Dedifferentiated amniotic fluid mesenchymal stem cell (primary cell): ENCODE results near the gene PARVB.

ENCODE experiments used
- DNase-seq: peaks from one replicate; pipeline ENCODE4 v3.0.0-alpha.2; 2016; ENCODE audit errors: extremely low spot score

The PARVB gene

DNA sequence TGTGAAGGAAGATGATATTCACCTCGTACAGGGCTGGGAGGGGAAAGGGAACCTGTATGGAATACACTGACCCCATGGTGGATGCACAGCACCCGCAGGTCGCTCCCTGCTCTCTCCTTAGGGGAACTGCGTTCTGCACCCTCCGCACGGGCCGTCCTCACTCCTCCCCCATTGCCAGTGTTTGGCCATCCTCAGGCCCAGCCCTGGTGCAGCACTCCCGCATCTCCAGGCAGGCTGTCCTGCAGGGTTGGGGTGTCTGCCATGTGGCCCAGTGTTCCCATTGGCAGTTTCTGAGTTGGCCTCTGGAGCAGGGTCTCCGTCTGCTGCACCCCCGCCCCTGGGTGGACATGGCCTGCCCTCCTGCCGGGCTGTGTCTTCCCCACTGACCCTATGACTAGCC, 137.6 kb downstream of the PARVB start:
- DNase-seq = no peak

DNA sequence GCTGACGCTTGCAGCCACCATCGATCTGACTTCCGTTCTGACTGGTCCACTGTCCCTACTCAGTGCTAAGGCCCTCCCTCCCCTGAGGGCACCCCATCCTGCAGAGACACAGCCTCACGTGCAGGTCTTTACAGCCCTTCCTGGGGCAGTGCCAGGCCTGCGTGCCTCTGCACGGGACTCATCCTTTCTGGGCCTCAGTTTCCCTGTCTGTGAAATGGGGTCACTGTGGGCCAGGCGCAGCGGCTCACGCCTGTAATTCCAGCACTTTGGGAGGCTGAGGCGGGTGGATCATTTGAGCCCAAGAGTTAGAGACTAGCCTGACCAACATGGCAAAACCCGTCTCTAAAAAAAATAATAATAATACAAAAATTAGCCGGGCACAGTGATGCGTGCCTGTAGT, 138.9 kb downstream of the PARVB start:
- no peak for DNase-seq

DNA sequence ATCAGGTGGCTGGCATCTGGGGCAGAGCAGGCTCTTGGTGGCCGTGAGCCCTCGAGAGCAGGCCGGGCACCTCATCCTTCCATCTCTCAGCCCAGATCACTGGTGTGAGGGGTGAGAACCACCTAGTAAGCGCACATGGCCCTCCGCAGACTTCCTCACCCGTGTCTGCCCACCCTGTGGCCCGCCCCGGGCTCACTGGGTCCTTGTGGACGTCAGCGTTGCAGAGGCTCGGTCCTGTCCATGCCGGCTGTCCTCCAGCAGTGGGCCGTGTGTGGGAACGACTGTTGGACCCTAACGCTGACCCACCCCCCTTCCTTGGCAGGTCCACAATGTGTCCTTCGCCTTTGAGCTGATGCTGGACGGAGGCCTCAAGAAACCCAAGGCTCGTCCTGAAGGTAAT, 139.4 kb downstream of the PARVB start:
- no peak for DNase-seq

DNA sequence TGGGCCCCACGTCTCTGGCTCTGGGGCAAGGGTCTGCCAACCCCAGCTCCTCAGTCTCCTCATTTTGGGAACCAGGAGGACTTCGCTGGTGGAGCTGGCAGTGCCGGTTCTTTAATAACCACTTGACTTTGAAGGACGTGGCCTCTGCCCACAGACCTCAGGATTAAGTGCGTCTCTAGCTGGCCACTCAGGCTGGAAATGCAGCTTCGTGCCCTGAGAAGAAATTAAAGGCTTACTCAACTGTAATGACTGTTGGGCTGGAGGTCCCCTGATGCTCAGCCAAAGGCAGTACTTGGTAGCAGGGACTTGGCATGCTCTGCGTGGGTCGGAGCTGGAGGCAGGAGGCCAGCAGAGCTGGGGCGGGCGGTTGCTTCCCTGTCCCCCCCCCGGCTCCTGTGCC, 139.9 kb downstream of the PARVB start:
- DNase-seq = no peak

DNA sequence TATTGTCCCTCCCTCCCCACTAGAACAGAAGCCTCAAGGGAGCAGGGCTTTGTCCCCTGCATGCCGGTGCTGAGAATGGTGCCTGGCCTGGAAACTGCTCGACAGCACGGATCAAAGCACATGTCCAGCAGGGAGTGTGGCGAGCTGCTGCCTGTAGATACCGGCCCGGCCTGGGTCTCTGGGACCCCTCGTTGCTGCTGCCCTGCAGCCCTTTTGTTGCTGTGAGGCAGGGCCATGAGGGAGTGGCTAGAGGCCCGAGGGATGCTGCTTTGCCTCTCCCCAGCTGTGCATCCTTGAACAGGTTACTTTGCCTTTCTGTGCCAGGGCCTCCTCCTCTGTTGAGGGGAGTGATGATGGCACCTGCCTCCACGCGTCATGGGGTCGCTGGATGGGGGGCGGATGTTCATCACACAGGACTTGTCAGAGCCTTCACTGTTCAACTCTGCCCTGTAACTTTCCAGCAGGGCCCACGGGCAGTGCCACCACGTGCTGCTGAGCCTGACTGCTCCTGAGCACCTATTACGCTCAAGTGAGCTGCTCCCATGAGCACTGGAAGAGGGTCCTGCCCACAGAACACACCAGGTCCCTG, 141.3 kb downstream of the PARVB start:
- no peak for DNase-seq

DNA sequence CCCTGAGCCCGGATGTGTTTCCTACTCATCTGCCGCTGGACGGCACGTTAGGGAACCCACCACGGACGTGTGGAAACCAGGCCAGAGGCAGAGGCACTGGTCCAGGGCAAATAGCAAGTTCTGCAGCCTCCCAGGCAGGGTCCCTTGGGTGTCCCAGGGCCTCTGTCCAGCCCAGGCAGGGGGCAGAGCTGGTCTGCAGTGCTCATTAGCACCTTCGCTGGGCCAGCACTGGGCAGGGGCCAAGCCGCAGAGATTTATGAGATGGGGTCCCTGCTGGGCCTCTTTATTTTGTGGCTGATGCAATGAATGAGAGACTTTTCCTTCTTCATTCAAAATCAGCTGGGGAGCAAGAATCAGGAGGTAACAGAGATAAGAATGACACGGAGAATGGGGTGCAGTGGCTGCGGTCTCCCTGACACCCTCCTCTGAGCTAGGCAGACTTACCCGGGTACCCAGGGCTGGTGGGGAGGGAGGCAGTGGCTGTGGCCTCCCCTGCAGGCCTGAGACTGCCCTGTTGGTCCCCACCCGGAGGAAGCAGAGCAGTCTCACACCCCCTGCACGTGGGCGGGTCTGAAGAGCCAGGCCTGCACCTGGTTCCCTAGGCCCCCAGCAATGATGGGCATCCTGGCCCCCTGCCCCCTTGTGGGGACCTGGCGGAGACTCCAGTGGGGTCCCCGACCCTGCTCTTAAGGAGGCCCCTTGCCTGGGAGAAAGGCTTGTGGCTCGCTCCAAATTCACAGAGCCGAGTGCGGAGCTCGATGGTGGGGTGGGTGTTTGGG, 142.6 kb downstream of the PARVB start:
- DNase-seq = no peak

DNA sequence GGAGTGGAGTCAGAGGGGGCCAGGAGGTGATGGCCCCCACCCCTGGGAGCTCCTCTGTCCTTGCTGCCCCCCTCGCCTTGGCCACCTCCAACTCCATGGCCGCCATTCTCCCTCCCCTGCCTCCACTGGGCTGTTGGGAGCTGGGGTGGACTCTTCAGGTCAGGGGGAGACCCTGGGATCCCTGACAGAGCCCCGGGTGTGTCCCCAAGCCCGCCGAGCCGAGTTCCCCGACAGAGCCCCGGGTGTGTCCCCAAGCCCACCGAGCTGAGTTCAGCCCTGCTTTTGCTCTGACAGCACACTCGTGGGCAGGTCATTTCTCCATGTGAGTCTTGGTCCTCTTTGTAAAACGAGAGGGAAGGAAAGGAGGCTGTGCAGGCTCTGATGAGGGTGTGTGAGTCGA, 143.4 kb downstream of the PARVB start:
- no peak for DNase-seq

DNA sequence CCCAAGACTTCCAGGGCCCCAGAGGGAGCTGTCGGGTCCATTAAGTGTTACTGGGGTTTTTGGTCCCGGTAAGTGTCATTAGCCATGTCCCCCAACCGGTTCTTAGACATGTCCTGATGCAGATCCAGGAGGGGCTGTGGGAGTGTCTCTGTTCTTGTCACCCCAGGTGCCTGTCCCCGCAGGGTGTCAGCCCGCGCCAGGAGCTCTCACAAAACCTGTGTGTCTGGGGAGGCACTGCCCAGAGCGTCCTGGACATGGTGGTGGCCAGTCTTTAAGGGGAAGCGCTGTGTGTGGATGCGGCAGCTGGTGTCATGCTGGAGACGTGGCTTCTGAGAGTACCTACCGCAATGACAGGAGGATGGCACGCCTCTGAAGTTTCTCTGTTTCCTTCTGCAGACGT, 144.1 kb downstream of the PARVB start:
- DNase-seq = no peak

DNA sequence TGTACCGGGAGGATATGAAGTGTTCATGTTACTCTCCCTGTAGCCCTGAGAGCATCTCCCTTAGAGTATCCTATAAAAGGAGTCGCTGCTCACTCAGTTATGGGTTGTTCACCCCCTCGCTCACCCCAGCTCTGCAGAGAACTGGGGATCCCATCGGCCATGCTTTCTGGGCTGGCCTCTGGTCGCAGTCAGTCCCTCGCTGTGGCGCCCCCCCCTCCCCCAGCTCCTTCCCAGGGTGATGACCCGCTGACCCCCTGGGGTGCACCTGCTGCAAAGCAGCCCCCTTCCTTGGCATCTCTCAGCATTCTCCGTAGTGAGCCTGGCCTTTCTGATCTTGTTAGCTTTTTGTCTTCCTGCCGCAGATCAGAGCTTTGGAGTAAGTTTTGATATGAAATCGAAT, 146.4 kb downstream of the PARVB start:
- DNase-seq = no peak

DNA sequence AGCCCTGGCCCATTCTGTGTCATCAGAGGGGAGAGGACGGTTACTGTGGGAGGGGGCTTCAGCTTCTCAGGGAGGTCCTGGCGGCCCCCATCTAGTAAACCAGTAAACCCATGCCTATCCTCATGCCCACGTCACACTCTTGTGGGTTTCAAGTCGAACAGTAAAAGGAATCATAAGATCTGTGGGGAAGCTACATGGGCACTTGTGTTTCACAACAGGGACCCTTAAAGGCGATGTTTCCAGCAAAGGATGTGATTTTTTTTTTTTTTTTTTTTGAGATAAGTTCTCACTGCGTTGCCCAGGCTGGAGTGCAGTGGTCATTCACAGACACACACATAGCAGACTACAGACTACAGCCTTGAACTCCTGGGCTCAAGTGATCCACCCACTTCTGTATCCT, 147.5 kb downstream of the PARVB start:
- DNase-seq = no peak

DNA sequence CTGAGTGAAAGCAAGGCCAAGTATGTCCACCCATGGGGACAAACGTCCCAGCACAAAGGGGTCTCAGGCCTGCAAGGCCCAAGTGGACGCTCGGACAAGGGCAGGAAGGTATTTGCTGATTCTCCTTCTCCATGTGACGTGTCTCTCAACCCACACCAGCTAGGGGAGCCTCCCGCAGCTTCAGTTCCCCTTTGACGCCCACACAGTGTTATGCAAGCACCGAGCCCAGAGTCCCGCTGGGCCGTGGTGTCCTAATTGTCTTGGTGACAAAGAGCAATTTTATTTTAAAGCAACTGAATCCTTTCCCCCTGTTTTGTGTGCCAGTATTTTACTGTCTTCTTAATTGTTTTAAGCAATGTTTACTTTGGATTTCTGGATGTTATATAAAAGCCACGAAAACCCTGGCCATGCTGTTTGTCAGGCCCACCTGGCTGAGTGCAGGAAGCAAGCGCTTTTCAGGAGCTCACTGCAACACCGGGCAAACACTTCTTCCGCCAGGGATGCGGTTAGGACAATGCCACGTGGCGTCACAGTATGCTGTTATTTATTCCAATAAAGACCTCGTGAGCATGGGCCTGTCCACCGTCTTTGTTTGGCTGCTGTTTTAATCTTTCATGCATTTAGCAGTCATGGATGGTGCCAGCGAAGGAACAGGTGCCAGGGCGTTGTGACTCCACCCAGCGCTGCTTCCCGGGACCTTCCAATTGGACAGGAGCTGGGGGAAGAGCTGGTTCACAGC, 148.4 kb downstream of the PARVB start:
- DNase-seq = no peak

DNA sequence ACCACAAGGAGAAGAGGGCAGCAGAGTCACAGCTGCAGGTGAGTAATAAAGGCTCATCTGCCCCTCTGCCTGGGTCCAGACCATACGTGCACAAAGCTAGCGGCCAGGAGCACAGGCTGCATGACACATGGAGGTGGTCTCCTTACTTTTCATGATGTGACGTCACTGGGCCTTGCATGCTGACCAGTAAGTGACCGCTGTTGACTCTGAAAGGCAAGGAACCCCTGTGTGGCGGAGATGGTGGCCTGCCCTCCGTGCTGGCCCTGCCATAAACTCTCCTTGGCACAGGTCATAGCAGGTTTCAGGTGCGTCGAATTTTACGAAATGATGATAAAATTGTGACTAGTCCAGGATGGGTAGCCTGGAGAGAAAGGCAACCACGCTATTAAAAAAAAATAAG, 149.1 kb downstream of the PARVB start:
- no peak for DNase-seq

DNA sequence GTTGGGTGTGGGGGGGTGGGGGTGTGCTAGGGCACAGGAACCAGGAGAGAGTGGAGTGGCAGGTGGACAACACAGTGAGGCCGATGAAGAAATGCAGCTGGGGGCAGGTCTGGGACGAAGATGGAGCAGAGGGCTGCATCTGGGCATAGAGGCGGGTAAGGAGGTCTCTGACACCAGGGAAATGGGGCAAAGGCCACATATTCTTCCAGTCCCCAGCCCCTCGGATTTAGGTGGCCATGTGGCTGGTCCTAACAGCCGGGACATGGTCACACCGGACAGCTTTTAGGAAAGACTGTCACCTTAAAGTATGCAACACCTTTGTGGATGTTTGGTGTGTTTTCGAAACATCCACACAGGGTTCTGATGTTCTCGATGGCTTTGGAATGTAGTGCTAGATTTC, 151.6 kb downstream of the PARVB start:
- DNase-seq = no peak

DNA sequence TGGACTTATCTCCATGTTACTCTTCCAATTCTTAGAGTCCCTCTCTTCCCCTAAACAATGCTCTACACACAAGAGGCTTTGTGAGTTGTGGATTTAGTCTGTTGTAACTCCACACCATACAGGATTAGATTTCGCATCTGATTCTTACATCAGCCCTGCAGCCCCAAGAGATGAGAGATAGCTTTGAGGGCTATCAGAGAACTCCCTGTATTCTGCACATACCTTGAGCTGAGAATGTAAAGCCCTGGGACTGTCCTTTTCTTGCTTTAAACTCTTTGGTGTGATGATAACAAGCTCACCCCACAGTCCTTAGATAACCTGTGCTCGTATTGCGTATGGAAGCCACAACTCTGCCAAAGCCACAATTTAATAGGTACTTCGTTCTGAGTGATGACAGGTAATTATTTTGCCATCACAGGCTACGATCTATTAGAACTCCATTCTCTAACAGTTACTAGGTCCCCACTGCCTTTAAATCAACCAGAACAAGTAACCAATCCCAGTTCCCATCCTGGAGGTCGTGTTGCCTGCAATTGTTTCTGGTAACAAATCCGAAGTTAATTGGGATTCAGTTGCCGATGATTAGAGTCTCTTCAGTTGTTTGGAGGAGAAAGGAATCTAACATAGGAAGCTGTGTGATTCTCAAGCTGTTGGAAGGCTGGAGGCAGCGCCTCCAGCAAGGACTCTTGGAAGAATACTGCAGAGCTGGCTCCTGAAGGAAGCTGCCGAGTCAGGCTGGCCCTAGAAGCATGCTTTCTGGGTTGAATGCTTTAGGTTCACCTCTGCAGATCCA, 155.3 kb downstream of the PARVB start:
- no peak for DNase-seq

DNA sequence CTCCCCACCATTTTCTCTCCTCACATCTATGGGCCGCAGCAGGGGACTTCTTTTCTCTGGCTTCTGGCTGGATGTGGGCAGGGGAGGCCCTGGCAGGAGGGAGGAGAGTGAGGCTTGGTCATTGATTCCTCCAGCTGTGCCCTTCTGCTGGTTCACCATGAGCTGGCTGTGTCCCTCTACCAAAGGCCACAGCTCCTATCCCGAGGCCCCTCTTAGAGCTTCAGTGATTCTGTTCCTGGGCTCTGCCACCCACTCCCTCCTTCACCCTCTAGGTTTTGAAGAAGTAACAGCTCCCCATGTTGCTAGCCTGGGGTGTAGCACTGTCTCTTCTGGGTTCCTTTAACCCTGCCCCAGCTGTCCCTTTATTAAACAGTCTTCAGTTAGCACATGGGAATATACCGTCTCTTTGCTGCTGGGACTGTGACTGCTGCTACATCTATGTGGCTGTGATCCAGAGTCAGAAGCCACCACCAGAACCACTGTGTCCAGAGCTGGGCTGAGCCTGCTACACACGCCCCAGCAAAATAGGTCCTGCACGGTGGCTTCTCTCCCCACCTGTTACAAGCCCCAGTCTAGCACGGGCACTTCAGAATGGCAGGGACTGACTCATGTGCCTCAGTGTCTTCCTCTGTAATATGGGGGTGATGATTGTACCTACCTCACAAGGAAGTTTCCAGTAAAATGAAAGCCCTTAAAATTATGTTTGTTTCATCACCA, 156.0 kb downstream of the PARVB start:
- DNase-seq = no peak

DNA sequence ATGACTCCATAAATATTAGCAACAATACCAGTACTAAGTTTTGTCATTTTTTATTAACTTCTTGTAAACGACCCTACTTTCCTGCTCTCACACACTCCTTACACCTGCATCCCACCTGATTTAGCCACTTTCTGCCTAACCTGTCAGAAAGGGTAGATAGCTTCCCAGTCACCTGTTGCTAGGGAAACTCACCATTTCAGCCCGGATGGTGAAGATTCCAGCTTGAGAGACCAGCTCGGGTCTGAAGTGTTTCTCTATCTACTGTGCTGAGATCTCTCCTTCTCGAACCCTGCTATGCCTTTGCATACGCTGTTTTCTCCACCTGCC, 156.6 kb downstream of the PARVB start, which contains the start of gene PARVG:
TSS of gene PARVG (plus strand) at position 220 of the 327 bp plus-strand sequence. CDS start 2,405 bp downstream, outside the sequence.
- no peak for DNase-seq

DNA sequence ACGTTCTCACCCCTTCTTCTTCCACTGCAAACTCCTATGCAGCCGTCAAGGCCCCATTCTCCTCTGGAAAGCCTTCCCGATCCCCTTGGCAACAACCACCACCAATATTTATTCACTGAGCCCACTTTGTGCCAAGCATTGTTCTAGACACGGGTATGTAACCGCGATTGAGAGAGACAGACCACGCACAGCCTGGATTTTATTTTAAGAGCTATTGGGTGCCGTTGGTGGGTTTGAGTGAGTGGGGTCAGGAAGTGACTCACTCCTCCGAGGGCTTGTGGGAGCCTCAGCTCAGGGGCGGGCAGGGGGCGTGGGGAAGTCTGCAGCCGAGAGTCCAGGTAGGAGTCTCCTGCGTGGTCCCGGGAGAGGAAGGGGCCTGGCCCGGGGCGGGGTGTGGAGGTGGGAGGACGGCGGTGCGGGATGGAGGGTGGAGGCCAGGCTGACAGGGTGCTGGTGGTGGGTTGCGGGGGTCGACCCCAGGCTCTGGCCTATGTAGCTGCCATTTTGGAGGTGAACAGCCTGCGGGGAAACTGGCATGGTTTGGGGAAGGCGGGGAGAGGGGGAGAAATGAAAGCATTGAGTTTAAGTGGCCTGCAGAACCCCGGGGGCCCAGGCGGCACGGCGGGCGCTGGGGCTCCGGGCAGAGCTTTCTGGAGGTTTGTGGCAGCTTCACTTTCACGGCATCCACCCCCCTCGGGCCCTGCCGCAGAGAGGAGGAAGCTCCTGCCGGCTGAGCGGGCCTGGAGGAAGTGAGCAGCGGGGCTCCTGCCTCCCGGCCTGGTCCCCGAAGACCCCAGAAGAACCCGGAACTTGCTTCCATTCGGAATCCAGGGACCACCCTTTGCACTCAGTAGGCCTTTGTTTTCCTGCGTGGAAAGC, 157.2 kb downstream of the PARVB start:
- no peak for DNase-seq

DNA sequence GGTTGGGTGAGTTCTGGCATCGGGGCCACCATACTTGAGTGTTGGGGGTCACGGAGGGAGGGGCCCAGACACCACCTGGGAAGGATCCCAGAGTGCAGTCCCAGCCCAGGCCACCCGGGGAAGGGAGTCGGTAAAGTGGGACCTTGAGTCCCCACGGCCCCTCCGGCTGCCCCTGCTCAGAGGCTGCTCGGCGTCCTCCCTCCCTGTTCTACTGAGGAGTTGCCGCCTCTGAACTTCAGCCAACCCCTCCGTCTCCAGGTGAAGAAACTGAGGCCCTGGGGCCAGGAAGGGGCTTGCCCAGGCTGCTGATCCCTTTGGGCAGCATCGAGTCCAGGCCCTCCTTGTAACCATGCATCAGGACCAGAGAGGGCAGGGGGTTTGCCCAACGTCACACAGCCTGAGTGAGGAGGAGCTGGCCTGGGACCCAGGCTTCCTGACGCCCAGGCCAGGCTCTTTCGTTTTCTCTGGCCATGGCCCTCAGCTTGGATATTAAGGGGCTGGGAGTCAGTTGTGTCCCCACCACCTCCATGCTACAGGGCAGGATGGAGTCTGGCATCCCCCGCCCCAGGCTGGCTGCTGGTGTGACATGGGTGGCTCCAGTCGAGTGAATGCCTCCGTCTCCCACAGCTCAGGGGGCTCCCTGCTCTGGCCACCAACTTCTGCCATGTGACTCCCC, 157.9 kb downstream of the PARVB start:
- no peak for DNase-seq

DNA sequence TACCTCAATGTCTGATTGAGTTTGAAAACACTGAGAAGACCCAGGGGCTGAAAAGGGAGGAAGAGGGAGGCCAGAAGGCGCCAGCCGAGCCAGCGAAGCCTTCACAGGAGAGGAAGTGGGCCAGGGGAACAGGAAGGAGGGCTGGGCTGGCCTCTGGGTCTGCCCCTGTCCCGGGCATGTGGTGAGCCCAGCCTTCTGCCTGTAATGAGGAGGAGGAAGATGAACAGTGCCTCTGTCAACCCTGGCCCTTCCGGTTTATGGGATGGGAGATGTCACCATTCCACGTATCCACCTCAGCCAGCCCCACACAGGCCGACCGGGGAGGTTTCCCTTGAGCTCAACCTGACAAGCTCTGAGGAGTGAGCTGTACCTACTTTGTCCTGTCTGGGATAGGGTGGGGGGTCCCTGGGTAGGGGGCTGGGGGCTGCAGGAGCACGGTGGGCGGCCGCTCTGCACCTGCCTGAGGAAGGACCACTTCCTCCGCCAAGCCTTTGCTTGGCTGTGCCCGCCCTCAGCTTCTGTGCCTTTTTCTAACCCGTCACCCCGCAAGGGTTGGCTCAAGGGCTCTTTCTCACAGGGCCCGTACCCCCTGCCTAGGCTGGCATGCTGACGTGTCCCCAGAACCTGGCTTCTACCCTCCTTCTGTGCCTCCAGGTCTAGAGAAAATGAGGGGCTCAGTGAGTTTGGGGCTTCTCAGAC, 158.6 kb downstream of the PARVB start:
- DNase-seq = no peak

DNA sequence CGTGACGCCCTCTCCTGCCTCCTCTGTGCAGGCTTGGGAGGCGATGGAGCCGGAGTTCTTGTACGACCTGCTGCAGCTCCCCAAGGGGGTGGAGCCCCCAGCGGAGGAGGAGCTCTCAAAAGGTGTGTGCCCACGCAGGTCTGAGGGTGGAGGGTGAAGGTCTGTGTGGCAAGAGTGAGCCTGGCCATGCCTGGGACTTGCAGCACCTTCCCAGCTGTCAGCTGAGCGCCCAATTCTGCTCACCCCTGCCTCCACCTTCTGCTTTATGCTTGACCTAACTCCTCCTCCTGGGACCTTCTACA, 159.1 kb downstream of the PARVB start:
- DNase-seq = no peak
